Aorta (tissue), 5 donors: Measurements from ENCODE around the gene TRAPPC6A. TPM values are rescaled to one million over a fixed set of nuclear protein-coding genes. Genes with fewer than 3 reads are reported as not detected.

Source experiments
- ATAC-seq: fragments of 200-7000 bp; cut with Tn5 transposase; one replicate; pipeline ENCODE4 v1.9.1; 2022; ENCODE audit warnings: moderate library complexity; ENCODE audit not compliant: low FRiP score
- DNase-seq, 2 donors: peaks; one replicate each; pipeline ENCODE4 v3.0.0-alpha.2; 2020
- H3K27ac ChIP-seq, 2 donors: one replicate each; pipeline ENCODE4 v1.5.1; 2013; ENCODE audit warnings: low read length in 2 of 2, mild to moderate bottlenecking in 2 of 2, moderate library complexity in 2 of 2, control low read depth in 1 of 2, inconsistent platforms in 1 of 2, low read depth in 1 of 2
- H3K27me3 ChIP-seq, 2 donors: one replicate each; pipeline ENCODE4 v1.6.1; 2013; ENCODE audit warnings: control low read depth in 1 of 2, low read length in 1 of 2, mild to moderate bottlenecking in 1 of 2, moderate library complexity in 1 of 2; ENCODE audit not compliant: insufficient read depth in 2 of 2, control insufficient read depth in 1 of 2
- H3K36me3 ChIP-seq, 2 donors: one replicate each; pipeline ENCODE4 v1.6.1; 2013; ENCODE audit warnings: control low read depth in 1 of 2, low read length in 1 of 2, mild to moderate bottlenecking in 1 of 2; ENCODE audit not compliant: insufficient read depth in 2 of 2, control insufficient read depth in 1 of 2
- H3K4me1 ChIP-seq, 2 donors: one replicate each; pipeline ENCODE4 v1.6.1; 2013; ENCODE audit warnings: low read length in 2 of 2, control low read depth in 1 of 2, mild to moderate bottlenecking in 1 of 2, moderate library complexity in 1 of 2; ENCODE audit not compliant: insufficient read depth in 2 of 2, control insufficient read depth in 1 of 2
- H3K4me3 ChIP-seq, 2 donors: one replicate each; pipeline ENCODE4 v1.5.1; 2013; ENCODE audit warnings: low read length in 2 of 2, control low read depth in 1 of 2, mild to moderate bottlenecking in 1 of 2
- H3K9me3 ChIP-seq: one replicate; pipeline ENCODE4 v1.6.1; 2013; ENCODE audit warnings: mild to moderate bottlenecking, low read length; ENCODE audit not compliant: control insufficient read depth
- WGBS, 2 donors: extraction: QIAGEN DNeasy Blood & Tissue Kit; methylation state at CpG; one replicate each; pipeline ENCODE4 v1.1.7; 2013; 5-methylcytosine and 5-hydroxymethylcytosine counted together
- intact Hi-C, 2 donors: fragments of 100-400 bp; cut with DNase I; formaldehyde crosslinking; loops; one replicate each; pipeline versions ENCODE4 v1.14.2 to v1.15.0; 2022
- polyA plus RNA-seq, 2 donors: library from polyadenylated mRNA; stranded (reverse); fragments of 200-250 nt; gene quantifications; one replicate each; pipeline ENCODE4 v1.2.3, GENCODE V29; 2013
- total RNA-seq, 2 donors: library from RNA; stranded (reverse); fragmentation: NEBNext Ultra II Directional; extraction: Animal tissue kit (Norgen Biotek cat#: 25700); gene quantifications; one replicate each; pipeline ENCODE4 v1.2.1, GENCODE V29; 2021
- donor health status: healthy with polysubstance abuse.
- donor health status: Bipolar disorder and iron deficiency.
- donor health status: DM: no; HTN: no; CAD: no.
- donor health status: DM: no; HTN: no; CAD: no.
- donor health status: DM: yes; HTN: yes; CAD: no.

TRAPPC6A gene
- total and polyA plus RNA-seq, 4 donors, result 9.5 to 17.0 (median 15.1) TPM

GRCh38 chr19:45147835-45148676 lies 30.0 kb downstream of the TRAPPC6A start:
- peaks cover 0 to 7% of the 10 kb centered on the region in 2 donors for H3K36me3 ChIP-seq
- 89% methylated on average over 18 of the region's 18 CpGs for WGBS, 2 donors

GRCh38 chr19:45146741-45147205 lies 31.3 kb downstream of the TRAPPC6A start:
- intact Hi-C loops, result no loop called here
- Histone ChIP-seq H3K27ac (no peak overlapping the region), H3K9me3 (no peaks in the 10 kb centered on the region), H3K4me1 (no peaks in the 10 kb centered on the region), H3K27me3 (no peaks in the 10 kb centered on the region), H3K4me3 (no peak overlapping the region), H3K36me3 (peaks cover 0 to 11% of the 10 kb centered on the region in 2 donors)
- WGBS, 2 donors, result 84 to 87% methylated on average over 17 to 18 of the region's 18 CpGs
- ATAC-seq (no peak), DNase-seq (no peak)

More at GRCh38 chr19:45147835-45148676, 30.0 kb downstream of the TRAPPC6A start:
- no peaks in the 10 kb centered on the region for H3K9me3 ChIP-seq
- ATAC-seq (no peak), DNase-seq (no peak)
- H3K4me1 ChIP-seq, result no peaks in the 10 kb centered on the region
- H3K27me3 ChIP-seq, result no peaks in the 10 kb centered on the region
- no peak overlapping the region for H3K4me3 ChIP-seq
- no peak overlapping the region for H3K27ac ChIP-seq
- intact Hi-C loops, result no loop called here

- WGBS, 2 donors, result 83 to 88% methylated on average over 13 of the region's 13 CpGs
- H3K4me3 ChIP-seq, result no peak overlapping the region
- ATAC-seq, result no peak
- no peak overlapping the region for H3K27ac ChIP-seq
- no peaks in the 10 kb centered on the region for H3K4me1 ChIP-seq
- intact Hi-C loops, result no loop called here
- no peaks in the 10 kb centered on the region for H3K27me3 ChIP-seq
- peaks cover 0 to 12% of the 10 kb centered on the region in 2 donors for H3K36me3 ChIP-seq
- no peak for DNase-seq
- no peaks in the 10 kb centered on the region for H3K9me3 ChIP-seq
These were observed 31.8 kb downstream of the TRAPPC6A start for GRCh38 chr19:45146251-45146650.

GRCh38 chr19:45145270-45146189 lies 32.5 kb downstream of the TRAPPC6A start:
- ATAC-seq, result no peak
- Histone ChIP-seq H3K36me3 (peaks cover 0 to 12% of the 10 kb centered on the region in 2 donors), H3K4me3 (no peak overlapping the region), H3K27me3 (no peaks in the 10 kb centered on the region), H3K9me3 (no peaks in the 10 kb centered on the region), H3K27ac (no peak overlapping the region), H3K4me1 (no peaks in the 10 kb centered on the region)
- DNase-seq, result no peak
- intact Hi-C loops, result no loop called here
- 92 to 93% methylated on average over 36 to 54 of the region's 54 CpGs for WGBS, 2 donors

- peaks cover 0 to 12% of the 10 kb centered on the region in 2 donors for H3K36me3 ChIP-seq
- no peak for ATAC-seq
- no peak for DNase-seq
- H3K27me3 ChIP-seq, result no peaks in the 10 kb centered on the region
- 94 to 97% methylated on average over 53 of the region's 53 CpGs for WGBS, 2 donors
- no peak overlapping the region for H3K27ac ChIP-seq
- H3K4me3 ChIP-seq, result no peak overlapping the region
- no peaks in the 10 kb centered on the region for H3K9me3 ChIP-seq
- H3K4me1 ChIP-seq, result no peaks in the 10 kb centered on the region
- intact Hi-C loops, result no loop called here
These were observed 33.4 kb downstream of the TRAPPC6A start for GRCh38 chr19:45144431-45145269.

GRCh38 chr19:45142726-45143110 lies 35.3 kb downstream of the TRAPPC6A start:
- intact Hi-C loops, result no loop called here
- ATAC-seq, result no peak
- H3K9me3 ChIP-seq, result no peaks in the 10 kb centered on the region
- H3K27ac ChIP-seq, result no peak overlapping the region
- 79 to 82% methylated on average over 9 of the region's 9 CpGs for WGBS, 2 donors
- no peak for DNase-seq
- H3K4me1 ChIP-seq, result no peaks in the 10 kb centered on the region
- no peak overlapping the region for H3K4me3 ChIP-seq
- H3K36me3 ChIP-seq, result peaks cover 0 to 12% of the 10 kb centered on the region in 2 donors
- no peaks in the 10 kb centered on the region for H3K27me3 ChIP-seq

- WGBS, 2 donors, result 95 to 96% methylated on average over 33 of the region's 33 CpGs
- Histone ChIP-seq H3K9me3 (no peaks in the 10 kb centered on the region), H3K4me1 (no peaks in the 10 kb centered on the region), H3K36me3 (peaks cover 0 to 12% of the 10 kb centered on the region in 2 donors), H3K27me3 (no peaks in the 10 kb centered on the region), H3K4me3 (no peak overlapping the region), H3K27ac (no peak overlapping the region)
- ATAC-seq, result no peak
- intact Hi-C loops, result no loop called here
- no peak for DNase-seq
These were observed 35.9 kb downstream of the TRAPPC6A start for GRCh38 chr19:45142016-45142725.
